ENCODE measurements around the gene FZD10.

FZD10 gene

DNA sequence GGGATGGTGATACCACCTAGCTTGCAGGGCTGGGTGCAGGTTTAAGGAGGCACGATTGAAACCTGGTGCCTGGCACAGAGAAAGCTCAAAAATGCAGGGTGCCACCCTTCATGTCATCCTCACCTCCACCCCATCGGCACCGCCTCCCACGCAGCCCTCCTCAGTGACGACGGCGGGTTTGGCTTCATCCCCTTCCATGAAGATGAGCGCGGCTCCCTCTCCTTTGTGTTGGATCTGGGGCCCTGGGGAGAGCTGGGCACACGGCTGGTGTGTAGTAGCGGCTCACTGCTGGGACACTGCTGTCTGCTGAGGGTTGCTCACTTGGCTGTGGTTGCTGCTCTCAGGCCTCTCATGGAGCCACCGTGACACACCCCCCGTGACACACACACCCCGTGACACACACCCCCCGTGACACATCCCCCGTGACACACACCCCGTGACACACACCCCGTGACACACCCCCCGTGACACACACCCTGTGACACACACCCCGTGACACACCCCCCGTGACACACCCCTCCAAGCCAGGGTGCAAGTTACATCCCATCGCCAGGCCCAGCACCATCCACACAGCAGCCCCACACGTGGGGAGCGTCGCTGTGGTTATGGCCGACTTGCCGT, 42.9 kb upstream of the FZD10 start:
- DNase-seq (ENCODE audit: insufficient read length, low spot score): no peak
- no peak for FAIRE-seq
- TF ChIP-seq, protein P1, sequence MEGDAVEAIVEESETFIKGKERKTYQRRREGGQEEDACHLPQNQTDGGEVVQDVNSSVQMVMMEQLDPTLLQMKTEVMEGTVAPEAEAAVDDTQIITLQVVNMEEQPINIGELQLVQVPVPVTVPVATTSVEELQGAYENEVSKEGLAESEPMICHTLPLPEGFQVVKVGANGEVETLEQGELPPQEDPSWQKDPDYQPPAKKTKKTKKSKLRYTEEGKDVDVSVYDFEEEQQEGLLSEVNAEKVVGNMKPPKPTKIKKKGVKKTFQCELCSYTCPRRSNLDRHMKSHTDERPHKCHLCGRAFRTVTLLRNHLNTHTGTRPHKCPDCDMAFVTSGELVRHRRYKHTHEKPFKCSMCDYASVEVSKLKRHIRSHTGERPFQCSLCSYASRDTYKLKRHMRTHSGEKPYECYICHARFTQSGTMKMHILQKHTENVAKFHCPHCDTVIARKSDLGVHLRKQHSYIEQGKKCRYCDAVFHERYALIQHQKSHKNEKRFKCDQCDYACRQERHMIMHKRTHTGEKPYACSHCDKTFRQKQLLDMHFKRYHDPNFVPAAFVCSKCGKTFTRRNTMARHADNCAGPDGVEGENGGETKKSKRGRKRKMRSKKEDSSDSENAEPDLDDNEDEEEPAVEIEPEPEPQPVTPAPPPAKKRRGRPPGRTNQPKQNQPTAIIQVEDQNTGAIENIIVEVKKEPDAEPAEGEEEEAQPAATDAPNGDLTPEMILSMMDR (IDR thresholded peaks at IDR 0.05; ENCODE audit: insufficient read depth, missing control alignments): no peak

DNA sequence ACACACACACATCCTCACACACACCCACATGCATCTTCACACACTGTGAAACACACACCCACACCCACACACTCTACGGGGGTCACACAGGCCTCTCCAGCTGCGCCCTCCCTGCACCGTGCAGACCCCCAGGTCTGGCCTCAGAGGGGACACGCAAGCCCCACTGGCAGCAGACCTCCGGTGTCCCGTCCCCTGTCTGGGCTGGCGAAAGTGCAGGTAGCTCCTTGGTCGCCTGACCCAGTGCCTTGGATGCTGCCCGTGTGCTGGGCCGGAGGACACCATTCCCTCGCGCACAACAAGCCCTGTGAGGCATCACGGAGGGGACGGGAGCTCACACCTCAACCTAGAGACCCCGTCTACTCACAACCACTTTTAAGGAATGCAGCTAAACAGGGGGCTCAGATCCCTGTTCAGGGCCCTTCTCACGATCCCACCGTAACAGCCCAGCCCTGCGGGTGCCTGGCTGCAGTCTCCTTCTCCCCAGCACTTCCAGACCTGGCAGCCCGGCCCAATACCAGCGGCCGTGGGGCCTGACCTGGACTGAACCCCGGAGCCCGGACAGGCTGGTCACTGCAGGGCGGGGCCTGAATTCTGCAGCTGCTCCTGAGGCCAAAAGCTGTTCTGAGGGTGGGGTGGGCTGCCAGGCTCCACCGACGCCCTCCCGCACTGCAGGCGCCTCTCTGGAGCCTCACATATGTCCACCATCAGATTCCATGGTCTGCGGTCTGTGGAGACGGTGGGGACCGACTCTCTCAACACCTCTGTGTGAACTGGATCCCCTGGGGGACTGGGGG, 42.1 kb upstream of the FZD10 start:
- no peak for FAIRE-seq
- TF ChIP-seq, protein P1 (IDR thresholded peaks at IDR 0.05; ENCODE audit: insufficient read depth, missing control alignments): no peak

DNA sequence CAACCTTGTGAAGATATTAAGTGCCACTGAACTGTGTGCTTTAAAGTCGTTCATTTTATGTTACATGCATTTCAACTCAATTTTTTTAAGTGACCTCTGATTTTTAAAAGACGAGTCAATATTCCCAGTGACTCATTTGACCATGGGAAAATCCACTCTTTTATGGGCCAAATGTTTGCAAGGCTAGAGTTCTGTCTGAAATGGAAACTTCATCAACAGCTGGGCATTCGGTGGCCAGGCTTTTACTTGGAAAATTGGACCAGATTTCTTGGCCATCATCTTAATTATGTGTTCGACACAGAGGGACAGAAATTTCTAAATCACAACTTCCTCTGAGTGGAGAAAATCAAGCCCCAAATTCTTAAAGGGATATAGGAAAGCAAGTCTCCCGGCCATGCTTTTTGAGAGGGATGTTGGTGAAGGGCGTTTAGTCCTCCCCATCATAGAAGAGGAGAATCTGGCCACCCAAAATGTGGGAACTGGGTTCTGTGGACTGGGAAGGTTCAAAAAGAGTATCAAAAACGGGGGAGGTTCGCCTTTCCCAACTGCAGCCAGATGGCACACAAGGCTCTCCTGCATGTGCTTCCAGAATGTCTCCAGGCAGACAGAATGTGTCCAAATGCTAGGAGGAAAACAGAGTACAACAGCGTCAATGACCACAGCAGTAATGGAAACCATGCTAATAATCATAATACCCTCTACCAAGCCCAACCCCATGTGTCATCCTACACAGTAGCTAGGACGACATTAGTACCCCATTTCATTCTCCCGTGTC, 40.9 kb upstream of the FZD10 start:
- no peak for FAIRE-seq

More for the DNA sequence above, 42.1 kb upstream of the FZD10 start:
- no peak for DNase-seq (ENCODE audit: insufficient read length, low spot score)

DNA sequence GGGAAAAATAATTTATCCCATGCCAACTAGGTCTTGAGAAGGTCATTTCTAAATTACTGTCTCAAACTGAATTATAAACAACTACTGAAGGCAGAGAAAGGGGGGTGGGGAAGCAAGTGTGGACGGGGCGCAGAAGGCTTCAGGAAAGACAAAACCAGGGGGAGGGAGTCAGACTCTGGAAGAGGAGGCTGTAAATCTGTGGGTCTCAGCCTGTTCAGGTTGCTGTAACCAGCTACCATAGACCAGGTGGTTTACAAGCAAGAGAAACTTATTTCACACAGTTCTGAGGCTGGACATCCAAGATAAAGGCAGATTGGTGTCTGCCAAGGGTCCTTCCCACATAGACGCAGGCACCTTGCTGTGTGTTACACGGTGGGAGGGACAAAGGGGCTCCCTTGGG, 39.9 kb upstream of the FZD10 start:
- no peak for FAIRE-seq

More for the DNA sequence above, 40.9 kb upstream of the FZD10 start:
- no peak for DNase-seq (ENCODE audit: insufficient read length, low spot score)
- TF ChIP-seq, protein P1 (IDR thresholded peaks at IDR 0.05; ENCODE audit: insufficient read depth, missing control alignments): no peak

DNA sequence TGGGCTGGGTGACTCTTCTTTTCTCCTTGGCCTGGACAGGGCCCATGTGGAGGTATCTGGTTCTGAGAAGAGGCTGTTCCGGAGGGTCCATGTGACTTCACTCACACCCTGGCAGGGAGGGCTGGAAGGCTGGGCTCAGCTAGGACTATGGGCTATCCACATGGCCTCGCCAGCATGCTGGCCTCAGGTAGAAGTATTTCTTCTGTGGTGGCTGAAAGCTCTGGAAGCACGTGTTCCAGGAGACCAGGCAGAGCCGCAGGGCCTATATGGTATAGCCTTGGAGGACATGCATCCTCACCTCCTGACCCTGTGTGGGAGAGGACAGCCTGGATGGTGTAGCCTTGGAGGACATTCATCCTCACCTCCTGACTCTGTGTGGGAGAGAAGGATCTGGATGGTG, 38.2 kb upstream of the FZD10 start:
- no peak for FAIRE-seq
- DNase-seq (ENCODE audit: insufficient read length, low spot score): no peak

More for the DNA sequence above, 39.9 kb upstream of the FZD10 start:
- no peak for DNase-seq (ENCODE audit: insufficient read length, low spot score)
- TF ChIP-seq, protein P1 (IDR thresholded peaks at IDR 0.05; ENCODE audit: insufficient read depth, missing control alignments): no peak

DNA sequence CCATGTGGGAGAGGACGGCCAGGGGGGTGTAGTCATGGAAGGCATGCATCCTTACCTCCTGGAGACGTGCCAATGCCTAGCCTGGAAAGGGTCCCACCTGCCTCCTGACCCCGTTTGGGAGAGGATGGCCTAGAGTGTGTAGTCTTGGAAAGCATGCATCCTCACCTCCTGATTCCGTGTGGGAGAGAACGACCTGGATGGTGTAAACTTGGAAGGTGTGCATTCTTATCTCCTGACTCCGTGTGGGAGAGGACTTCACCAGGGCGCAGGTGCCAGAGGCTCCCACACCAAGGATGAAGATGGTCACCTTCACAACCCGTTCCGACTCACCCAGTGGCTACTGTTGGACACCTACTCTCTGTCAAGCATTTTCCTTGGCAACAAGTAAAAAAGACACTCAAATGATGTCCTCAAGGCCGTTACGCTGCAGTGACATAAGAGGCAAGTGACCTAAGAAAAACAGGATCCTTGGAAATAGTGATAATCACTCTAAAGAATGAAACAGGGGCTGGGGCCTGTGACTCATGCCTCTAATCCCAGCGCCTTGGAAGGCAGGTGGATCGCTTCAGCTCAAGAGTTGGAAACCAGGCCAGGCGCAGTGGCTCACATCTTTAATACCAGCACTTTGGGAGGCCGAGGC, 37.5 kb upstream of the FZD10 start:
- FAIRE-seq (no peak), DNase-seq (ENCODE audit: insufficient read length, low spot score) (no peak)
- TF ChIP-seq, protein P1 (IDR thresholded peaks at IDR 0.05; ENCODE audit: insufficient read depth, missing control alignments): no peak

More for the DNA sequence above, 38.2 kb upstream of the FZD10 start:
- TF ChIP-seq, protein P1 (IDR thresholded peaks at IDR 0.05; ENCODE audit: insufficient read depth, missing control alignments): no peak

All from D721Med (cell line).